Measurements from ENCODE around the gene HSPA1A.
A peak's percentile ranks its signal among the peaks of the same experiment; 100 is the strongest.

Gene HSPA1A

GRCh38 chr6:31865205-31866118, 50.1 kb downstream of the HSPA1A start:
- DNase-seq = peak; percentile 81

Measured in kidney glomerular epithelial cell (primary cell).